Ovary (tissue), 3 donors: ENCODE results near the gene RNF112.

Experiments
- CTCF ChIP-seq, 3 donors: fragments of 450-650 bp in 2 of 3; fragments of 200-600 bp in 1 of 3; IDR thresholded peaks; one replicate each; pipeline versions ENCODE4 v1.5.1 to v1.8.0; 2016 to 2022; ENCODE audit warnings: antibody characterized with exemption in 3 of 3, mild to moderate bottlenecking in 1 of 3
- POLR2A ChIP-seq: fragments of 450-650 bp; IDR thresholded peaks from one replicate; pipeline ENCODE4 v1.6.1; 2017; ENCODE audit warnings: antibody characterized with exemption, mild to moderate bottlenecking, moderate library complexity
- donor health status: DM: no; HTN: no; CAD: no.

DNA sequence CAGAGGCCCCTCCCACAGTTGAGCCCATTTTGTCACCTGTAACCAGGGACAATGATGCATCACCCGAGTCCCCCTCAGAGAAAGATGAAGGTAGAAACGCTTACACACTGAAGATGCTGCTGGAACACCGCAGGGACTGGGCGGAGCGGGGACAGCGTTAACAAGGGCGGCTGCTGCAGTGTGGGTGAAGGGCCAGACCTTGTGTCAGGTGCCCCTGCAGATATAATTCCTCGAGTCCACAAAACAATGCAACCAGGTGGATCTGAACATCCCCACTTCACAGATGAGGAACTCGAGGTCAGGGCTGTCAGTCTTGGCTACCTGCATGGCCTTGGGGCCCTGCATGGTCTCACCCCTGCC is 39.0 kb upstream of the RNF112 start:
- TF ChIP-seq CTCF (IDR thresholded peaks at IDR 0.05) (no peak), POLR2A (no peak)
